Measurements from ENCODE around the gene CNTFR.

DNA sequence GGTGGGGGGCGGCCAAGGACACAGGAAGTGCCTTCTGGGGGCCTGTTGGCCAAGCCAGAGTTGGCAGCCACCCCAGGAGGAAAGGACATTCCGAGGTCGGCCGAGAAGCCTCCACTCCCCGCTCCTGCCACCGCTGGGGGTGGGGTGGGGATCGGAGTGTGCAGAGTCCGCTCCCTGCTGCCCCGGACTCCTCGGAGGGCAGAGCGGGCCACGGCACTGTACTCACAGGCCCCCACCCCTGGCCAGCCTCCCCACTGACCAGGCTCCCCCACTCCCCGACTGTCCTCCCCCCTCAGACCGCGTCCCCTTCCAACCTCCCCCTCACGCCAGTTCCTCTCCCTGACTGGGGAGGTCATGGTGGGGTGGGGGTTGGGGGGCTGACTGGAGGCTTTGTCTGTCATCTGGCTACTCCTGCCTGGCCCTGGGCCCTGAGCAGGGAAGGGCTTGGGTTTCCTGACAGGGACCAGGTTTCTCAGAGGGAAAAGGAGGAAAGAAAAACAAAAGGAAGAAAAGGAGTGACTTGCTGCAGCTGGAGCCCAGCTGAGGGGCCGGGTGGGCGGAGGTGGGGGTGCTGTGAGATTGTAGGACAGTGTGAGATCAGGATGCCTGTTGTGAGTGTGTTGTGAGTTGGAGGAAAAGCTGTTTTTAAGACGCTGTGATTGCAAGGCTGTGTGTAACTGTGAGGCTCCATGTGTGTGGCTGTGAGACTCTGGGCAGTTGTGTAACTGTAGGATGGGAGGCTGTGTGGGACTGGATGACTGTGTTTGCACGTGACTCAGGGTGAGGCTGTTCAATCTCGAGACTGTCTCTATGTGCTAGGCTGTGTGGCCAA lies 29.7 kb downstream of the CNTFR start:
- TF ChIP-seq CTCF (IDR thresholded peaks at IDR 0.05): no peak
- TF ChIP-seq EZH2phosphoT487 (IDR thresholded peaks at IDR 0.05): no peak

All from neural progenitor cell (in vitro differentiated cells).